Panc1 (cell line): ENCODE results near the gene RILPL1. TPM values are rescaled to one million over a fixed set of nuclear protein-coding genes. Genes with fewer than 3 reads are reported as not detected.

Experiments
- ATAC-seq: fragments of 200-7000 bp; cut with Tn5 transposase; 2 replicates; pipeline ENCODE4 v1.9.1; 2020; ENCODE audit warnings: mild to moderate bottlenecking, moderate library complexity
- BruUV-seq: library from RNA; stranded (reverse); fragments of 400-500 nt; replicated peaks from 2 replicates; lab custom pipeline; 2021; lab: Mats Ljungman, UMichigan
- CTCF ChIA-PET: fragments of 300-600 bp; sonication (Branson Sonifier 250); formaldehyde crosslinking; loops from one replicate; lab custom pipeline; 2022; ENCODE audit warnings: antibody characterized with exemption; lab: Charles Lee
- POLR2A ChIA-PET: fragments of 300-600 bp; sonication (Branson Sonifier 250); formaldehyde crosslinking; loops from one replicate; lab custom pipeline; 2022; ENCODE audit warnings: antibody characterized with exemption; lab: Charles Lee
- DNase-seq: peaks from one replicate; pipeline ENCODE4 v3.0.0-alpha.2; 2010; ENCODE audit warnings: low read depth, low spot score
- H3K27ac ChIP-seq: 2 replicates; pipeline ENCODE4 v1.5.1; 2011; ENCODE audit warnings: mild to moderate bottlenecking, low read length, inconsistent platforms
- H3K27me3 ChIP-seq: fragments of 200-500 bp; sonication (Bioruptor generic); 2 replicates; pipeline ENCODE4 v1.6.0; 2014; ENCODE audit warnings: low read length, inconsistent platforms; ENCODE audit not compliant: control insufficient read depth, insufficient read depth
- H3K36me3 ChIP-seq: fragments of 200-500 bp; sonication (Bioruptor generic); 2 replicates; pipeline ENCODE4 v1.5.1; 2014; ENCODE audit warnings: inconsistent platforms, mild to moderate bottlenecking, low read length, moderate library complexity; ENCODE audit not compliant: control insufficient read depth, insufficient read depth
- H3K4me1 ChIP-seq: 2 replicates; pipeline ENCODE4 v1.5.1; 2011; ENCODE audit warnings: inconsistent platforms, mild to moderate bottlenecking, low read length, moderate library complexity; ENCODE audit not compliant: control insufficient read depth, insufficient read depth
- H3K4me3 ChIP-seq, 2 experiments: 2 replicates each; pipeline ENCODE4 v1.5.1; 2011 to 2012; ENCODE audit warnings: low read depth in 2 of 2, low read length in 2 of 2, mild to moderate bottlenecking in 2 of 2, inconsistent platforms in 1 of 2, moderate library complexity in 1 of 2
- H3K9me3 ChIP-seq: fragments of 200-500 bp; sonication (Bioruptor generic); 2 replicates; pipeline ENCODE4 v1.5.1; 2014; ENCODE audit warnings: low read depth, mild to moderate bottlenecking, inconsistent platforms, low read length, moderate library complexity; ENCODE audit not compliant: control insufficient read depth, insufficient read depth
- CTCF ChIP-seq: fragments of 450-650 bp; IDR thresholded peaks from 2 replicates; pipeline ENCODE4 v1.5.1; 2017; ENCODE audit warnings: mild to moderate bottlenecking
- POLR2AphosphoS5 ChIP-seq: IDR thresholded peaks from 2 replicates; pipeline ENCODE4 v1.6.1; 2012; ENCODE audit warnings: mild to moderate bottlenecking, low read depth, low read length, moderate library complexity
- REST ChIP-seq, 2 experiments: IDR thresholded peaks; 2 replicates each; pipeline ENCODE4 v1.6.1; 2011 to 2012; ENCODE audit warnings: low read depth in 2 of 2, control low read depth in 1 of 2, low read length in 1 of 2, mild to moderate bottlenecking in 1 of 2, moderate library complexity in 1 of 2; ENCODE audit not compliant: insufficient read depth in 1 of 2
- SIN3A ChIP-seq: IDR thresholded peaks from 2 replicates; pipeline ENCODE4 v1.6.1; 2012; ENCODE audit warnings: low read depth, mild to moderate bottlenecking, low read length, moderate library complexity, borderline replicate concordance; ENCODE audit not compliant: insufficient read depth
- TCF7L2 ChIP-seq: IDR thresholded peaks from 2 replicates; pipeline ENCODE4 v1.6.1; 2011; ENCODE audit warnings: mild to moderate bottlenecking, low read depth, low read length, inconsistent platforms
- in situ Hi-C: cut with HindIII; loops from 2 replicates; pipeline ENCODE4 v1.10.0; 2016; ENCODE audit warnings: low sequenced_read_pairs, low pct_unique_long_range_greater_than_20kb
- intact Hi-C: fragments of 100-400 bp; cut with micrococcal nuclease; formaldehyde crosslinking; loops from one replicate; pipeline ENCODE4 v1.10.0; 2022; ENCODE audit not compliant: unreplicated experiment
- total RNA-seq: library from RNA; stranded (reverse); gene quantifications from one replicate; pipeline ENCODE4 v1.2.1, GENCODE V29; 2021; ENCODE audit not compliant: unreplicated experiment

The RILPL1 gene
- total RNA-seq, 1 experiment from 2014 or later: 16.2 TPM

GRCh38 chr12:123531091-123531490 is 2.4 kb downstream of the RILPL1 start:
- ChIA-PET CTCF (no interaction called here), POLR2A (no interaction called here)
- no peaks in the 10 kb centered on the region for H3K9me3 ChIP-seq
- no peak overlapping the region for H3K4me3 ChIP-seq
- no TSS peak for BruUV-seq
- in situ Hi-C loops (no loop called here), intact Hi-C loops (no loop called here)
- no peaks in the 10 kb centered on the region for H3K27me3 ChIP-seq
- ATAC-seq (no peak), DNase-seq (no peak)
- TF ChIP-seq POLR2AphosphoS5 (no peak), TCF7L2 (no peak), REST (IDR thresholded peaks at IDR 0.05; ENCODE audit: insufficient read depth in 1 of 2, low read depth in 2 of 2, low read length in 1 of 2) (no peak), SIN3A (no peak), CTCF (no peak)
- peaks cover 18% of the 10 kb centered on the region for H3K4me1 ChIP-seq
- H3K36me3 ChIP-seq: no peaks in the 10 kb centered on the region; the same call in none of the 2 replicates
- no peak overlapping the region for H3K27ac ChIP-seq

GRCh38 chr12:123530668-123531067 is 2.9 kb downstream of the RILPL1 start:
- in situ Hi-C loops: no loop called here
- TF ChIP-seq POLR2AphosphoS5: no peak
- TF ChIP-seq TCF7L2: no peak
- no peak for TF ChIP-seq CTCF
- no peak for TF ChIP-seq SIN3A
- TF ChIP-seq REST (IDR thresholded peaks at IDR 0.05; ENCODE audit: insufficient read depth in 1 of 2, low read depth in 2 of 2, low read length in 1 of 2): no peak
- no peak for DNase-seq
- intact Hi-C loops: no loop called here
- ChIA-PET CTCF (no interaction called here), POLR2A (no interaction called here)
- no peaks in the 10 kb centered on the region for H3K9me3 ChIP-seq
- H3K27me3 ChIP-seq: no peaks in the 10 kb centered on the region
- H3K36me3 ChIP-seq: no peaks in the 10 kb centered on the region; the same call in none of the 2 replicates
- H3K4me3 ChIP-seq: no peak overlapping the region
- ATAC-seq: no peak
- H3K4me1 ChIP-seq: peaks cover 18% of the 10 kb centered on the region
- no peak overlapping the region for H3K27ac ChIP-seq
- no TSS peak for BruUV-seq
